CD4-positive, alpha-beta T cell treated with Interleukin-6 at 100 ng/mL for 8 hours (primary cell): ENCODE results near the gene ERBB3.
A peak's percentile ranks its signal among the peaks of the same experiment; 100 is the strongest.
"Not testable (repeated sequence)": the region's sequence is repeated elsewhere in the genome, so short reads cannot be mapped to it uniquely, and the experiment has no call there.

Experiments used
- DNase-seq: peaks from one replicate; pipeline ENCODE4 v3.0.0-alpha.2; 2020; ENCODE audit warnings: mixed read lengths, low spot score

ERBB3 gene

DNA sequence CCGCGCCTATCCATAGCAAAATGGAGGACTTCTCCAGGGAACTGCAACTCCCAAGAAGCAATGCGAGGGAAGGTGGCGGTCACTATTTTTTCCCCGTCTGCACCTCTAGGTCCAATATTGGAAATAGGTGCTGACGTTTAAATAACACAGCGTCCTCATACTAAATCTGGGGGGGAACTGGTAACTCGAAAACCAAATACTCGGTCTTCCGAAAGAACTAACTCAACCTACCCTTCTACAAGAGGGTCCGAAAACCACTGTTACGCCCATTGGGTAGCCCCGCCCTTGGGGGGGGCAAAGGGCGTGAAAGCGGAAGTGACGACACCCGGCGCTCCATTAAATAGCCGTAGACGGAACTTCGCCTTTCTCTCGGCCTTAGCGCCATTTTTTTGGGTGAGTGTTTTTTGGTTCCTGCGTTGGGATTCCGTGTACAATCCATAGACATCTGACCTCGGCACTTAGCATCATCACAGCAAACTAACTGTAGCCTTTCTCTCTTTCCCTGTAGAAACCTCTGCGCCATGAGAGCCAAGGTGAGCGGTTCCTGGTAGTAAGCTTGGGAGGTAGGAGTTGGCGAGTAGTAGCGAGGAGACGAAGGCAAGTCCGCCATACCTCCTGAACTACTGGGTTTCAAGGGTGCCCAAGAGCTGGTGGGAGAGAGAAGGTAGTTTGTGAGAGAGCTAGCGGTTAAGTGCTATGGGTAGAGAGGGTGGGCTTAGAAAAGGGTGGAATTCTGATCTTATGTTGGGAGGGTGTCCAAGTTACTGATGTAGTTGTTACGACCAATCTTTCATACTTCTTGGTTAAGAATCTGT is 36.5 kb downstream of the ERBB3 start, which contains the start of gene RPL41:
RPL41 (plus strand) TSS at position 367 of the 815 bp plus-strand sequence.
- peak; percentile 92 for DNase-seq

GRCh38 chr12:56117082-56117706 is 37.2 kb downstream of the ERBB3 start:
- DNase-seq, result not testable (repeated sequence)

DNA sequence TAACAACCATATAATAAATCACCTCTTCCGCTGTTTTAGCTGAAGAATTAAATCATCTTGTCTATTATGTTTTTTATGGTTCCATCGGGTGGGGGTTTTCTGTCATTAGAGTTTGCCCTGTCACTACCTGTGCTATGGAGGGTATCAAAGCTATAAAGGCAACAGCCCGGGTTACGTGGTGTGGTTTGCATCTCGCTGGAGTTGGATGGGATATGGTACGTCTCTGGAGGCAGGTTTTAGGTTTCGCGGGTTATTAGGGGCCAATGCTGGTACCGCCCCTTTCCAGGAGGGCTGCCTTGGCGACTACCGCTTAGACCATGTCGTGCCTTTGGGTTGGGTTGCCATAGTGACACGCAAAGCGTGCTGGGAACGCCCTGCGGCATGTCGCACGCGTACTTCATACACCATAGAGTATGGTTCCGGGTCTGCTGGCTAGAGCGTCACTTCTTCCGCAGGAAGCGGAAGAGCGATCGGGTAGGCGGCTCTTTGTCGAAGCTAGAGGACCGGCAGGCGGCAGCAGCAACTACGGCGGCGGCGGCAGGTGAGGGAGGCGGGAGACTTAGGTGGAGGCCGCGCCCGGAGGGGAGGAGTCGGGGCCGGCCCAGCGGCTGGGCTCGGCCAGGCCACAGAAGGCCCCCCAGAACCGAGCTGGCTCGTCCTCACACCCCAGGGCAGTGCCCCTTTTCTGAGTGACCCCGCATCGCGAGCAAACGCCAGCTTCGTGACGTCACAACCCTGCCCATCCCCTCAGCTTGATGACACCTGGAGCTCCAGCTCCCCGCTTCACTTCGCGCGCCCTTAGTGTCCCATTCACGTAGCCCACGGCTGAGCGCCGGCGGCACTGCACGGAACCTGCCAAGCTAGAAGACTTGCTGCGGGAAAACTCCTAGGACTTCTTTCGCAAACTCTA is 38.1 kb downstream of the ERBB3 start, which contains the start of gene ZC3H10:
ZC3H10 (plus strand) TSS at position 489 of the 910 bp plus-strand sequence. CDS start 2,297 bp downstream, outside the sequence.
- peak; percentile 97 for DNase-seq

GRCh38 chr12:56118688-56119357 is 38.9 kb downstream of the ERBB3 start:
- no peak for DNase-seq

- peak; percentile 72 for DNase-seq
Measured at GRCh38 chr12:56119361-56119796, 39.4 kb downstream of the ERBB3 start.

GRCh38 chr12:56120158-56120846 is 40.3 kb downstream of the ERBB3 start:
- DNase-seq, result no peak

GRCh38 chr12:56121204-56121870 is 41.4 kb downstream of the ERBB3 start:
- no peak for DNase-seq

DNA sequence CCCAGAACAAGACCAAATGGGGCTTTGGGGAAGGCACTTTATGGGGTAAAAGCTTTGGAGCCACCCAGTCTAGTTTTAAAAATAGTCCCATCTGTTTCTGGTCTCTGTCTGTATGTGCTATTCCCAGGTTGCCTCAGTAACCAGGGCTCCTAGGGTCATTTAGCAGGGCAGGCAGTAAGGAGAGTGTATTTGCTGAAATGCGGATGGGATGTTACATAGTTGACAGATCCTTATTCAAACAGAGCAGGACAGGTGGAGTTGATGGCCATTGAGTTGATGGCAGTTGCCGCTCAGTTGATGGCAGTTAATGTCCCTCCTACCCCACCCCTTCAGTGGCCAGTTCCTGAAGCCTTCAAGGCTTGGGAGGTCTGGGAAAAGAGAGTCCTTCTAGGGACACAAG is 42.7 kb downstream of the ERBB3 start:
- DNase-seq, result no peak

DNA sequence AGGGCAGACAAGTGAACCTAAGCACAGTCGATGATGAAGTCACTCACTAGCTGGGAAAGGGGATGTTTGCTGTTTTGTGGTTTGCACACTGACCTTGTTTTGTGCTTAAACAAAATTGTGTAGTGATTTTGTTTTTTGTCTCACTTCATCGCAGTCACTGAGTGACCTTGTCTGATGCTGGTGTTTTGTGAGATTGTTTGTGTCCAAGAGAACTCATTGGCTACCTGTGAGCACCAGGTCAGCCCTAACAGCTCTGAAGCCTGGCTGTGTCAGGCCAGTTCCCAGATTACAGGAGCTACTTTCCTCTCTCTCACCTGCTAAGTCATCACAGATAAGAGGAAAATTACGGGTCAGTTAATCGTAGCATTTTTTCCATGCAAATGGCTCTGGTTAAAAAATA is 44.2 kb downstream of the ERBB3 start:
- no peak for DNase-seq

DNA sequence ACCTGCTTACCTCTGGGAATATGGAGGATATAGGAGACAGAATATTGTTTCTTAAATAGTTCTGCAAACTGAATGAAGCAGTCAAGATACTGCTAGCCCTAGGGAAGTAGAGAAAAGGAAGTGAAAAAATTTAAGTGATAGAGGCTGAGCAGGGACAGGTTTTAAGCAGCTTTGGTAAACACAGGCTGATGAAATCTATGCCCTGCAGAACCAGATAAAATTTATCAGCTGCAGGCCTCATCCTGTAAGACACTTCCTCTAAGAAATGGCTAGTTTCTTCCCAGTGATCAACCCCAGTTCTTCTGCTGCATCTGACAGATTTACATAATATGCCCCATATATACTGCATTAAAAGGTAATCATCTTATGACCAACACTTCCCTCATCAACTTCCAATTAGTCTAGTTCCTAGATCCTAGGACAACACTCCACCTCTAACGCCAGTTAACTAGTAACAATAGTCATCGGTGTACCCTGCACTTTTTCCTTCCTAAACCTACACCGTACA is 46.8 kb downstream of the ERBB3 start:
- DNase-seq, result no peak

- no peak for DNase-seq
Measured at GRCh38 chr12:56127485-56127887, 47.5 kb downstream of the ERBB3 start.

GRCh38 chr12:56127888-56128669 is 48.1 kb downstream of the ERBB3 start, which contains the start of gene ESYT1:
Gene ESYT1, plus strand, starts transcription at chr12:56128267. Its CDS starts 53 bp downstream, at chr12:56128320.
- peak; percentile 100 for DNase-seq

DNA sequence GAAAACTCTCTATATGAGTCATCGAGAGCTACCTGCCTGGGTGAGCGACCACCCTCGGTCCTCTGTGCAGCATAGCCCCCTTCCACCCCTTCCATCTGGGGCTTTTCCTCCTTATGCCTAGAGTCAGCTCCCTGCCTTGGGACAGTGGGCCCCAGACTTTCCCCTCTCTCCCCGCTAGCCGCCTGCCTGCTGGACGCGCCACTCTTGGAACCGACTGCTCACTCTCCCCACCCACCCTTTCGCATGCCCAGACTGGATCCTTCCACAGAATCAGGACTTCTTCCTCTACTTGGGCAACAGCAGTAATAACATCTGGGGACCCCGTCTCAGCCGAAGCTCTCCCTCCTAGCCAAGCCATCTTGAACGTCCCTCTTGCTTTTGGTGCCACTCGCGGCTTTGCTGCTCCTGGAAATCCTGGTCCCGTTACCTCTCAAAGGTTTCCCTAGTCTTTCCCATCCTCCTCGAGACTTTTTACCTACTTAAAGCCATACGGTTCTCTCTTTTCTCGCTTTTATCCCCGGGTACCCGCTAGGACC is 48.8 kb downstream of the ERBB3 start:
- DNase-seq, result no peak

DNA sequence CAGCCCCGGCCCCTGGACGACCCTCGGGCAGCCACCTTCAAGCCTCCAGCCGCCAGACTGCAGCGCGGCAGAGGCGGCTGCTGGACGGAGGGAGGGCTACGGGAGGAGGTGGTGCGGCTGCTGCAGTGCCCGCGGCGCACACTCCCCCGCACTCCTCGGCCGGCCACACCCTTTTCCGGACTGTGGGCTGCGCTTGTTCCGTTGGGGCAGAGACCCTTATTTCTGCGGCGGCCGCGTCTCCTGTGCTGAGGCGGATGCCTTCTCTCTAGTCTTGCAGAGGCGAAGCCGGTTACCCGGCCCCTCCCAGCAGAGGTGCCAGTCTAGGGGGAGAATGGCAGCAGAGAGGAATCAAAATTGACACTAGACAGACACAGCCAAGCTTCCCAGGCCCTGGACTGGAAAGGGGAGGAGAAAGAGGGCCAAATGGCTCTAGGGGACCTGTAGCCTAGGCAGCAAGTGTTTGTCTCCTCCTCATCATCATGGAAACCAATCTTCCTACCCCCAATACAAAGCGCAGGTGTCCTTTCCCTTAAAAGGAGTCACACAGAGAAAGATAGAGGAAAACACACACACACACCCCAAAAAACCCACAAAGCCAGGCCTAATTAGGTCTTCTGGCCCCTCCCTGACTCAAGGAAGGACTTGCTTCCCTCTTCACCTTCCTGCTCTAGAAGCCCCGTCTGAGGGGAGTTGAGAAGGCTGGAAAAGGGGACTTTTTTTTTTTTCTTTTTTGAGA is 49.4 kb downstream of the ERBB3 start:
- DNase-seq, result peak; percentile 84

- no peak for DNase-seq
Measured at GRCh38 chr12:56129942-56130495, 50.1 kb downstream of the ERBB3 start.

- no peak for DNase-seq
Measured at GRCh38 chr12:56130876-56131275, 50.9 kb downstream of the ERBB3 start.

DNA sequence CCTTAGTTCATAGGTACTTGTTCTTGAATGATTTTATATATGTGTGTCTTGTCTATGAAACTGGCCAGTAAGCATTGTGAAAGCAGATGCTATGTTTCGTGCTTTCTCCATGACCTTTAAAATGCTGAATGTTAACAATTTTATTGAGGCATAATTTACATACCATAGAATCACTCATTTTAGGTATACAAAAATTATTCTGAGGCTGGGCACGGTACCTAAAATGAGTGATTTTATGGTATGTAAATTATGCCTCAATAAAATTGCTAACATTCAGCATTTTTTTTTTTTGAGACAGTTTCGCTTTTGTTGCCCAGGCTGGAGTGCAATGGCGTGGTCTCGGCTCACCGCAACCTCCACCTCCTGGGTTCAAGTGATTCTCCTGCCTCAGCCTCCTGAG is 54.9 kb downstream of the ERBB3 start:
- DNase-seq, result no peak
